ENCODE measurements around the gene KRTAP10-2. TPM values are rescaled to one million over a fixed set of nuclear protein-coding genes. Genes with fewer than 3 reads are reported as not detected.

The KRTAP10-2 gene
- total RNA-seq, 1 experiment from 2014 or later = not detected

GRCh38 chr21:44516342-44516741 is 35.0 kb downstream of the KRTAP10-2 start:
- no peak for DNase-seq (ENCODE audit: extremely low read depth, low read depth)

GRCh38 chr21:44515359-44516165 is 35.7 kb downstream of the KRTAP10-2 start:
- no peak for DNase-seq (ENCODE audit: extremely low read depth, low read depth)

DNA sequence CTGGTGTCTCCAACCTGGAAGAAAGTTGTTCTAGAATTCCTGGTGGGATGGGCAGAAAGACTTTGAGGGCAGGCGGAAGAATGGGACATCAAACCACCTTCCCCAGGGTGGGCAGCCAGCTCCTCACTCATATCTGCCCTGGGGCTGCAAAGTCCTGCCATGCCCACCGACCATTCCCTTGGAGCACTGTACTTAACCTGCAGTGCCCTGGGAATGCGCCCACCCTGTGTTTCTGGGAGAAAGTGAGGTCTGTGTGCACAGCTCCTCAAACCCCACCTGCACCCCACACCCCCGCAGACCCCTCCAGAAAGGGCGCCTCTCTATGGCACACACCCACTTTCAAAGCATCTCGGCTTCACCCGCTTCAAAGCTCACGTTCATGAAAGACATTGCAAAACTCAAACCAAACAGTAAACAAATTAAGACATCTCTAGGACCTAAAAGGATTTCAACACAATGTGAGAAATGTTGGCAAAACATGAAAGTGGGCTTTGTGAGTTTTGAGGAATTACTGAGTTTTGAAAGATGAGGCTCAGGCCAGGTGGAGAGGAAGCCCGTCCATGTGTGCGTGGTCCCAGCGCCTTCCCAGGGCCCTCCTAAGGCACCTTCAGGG is 36.5 kb downstream of the KRTAP10-2 start:
- DNase-seq (ENCODE audit: extremely low read depth, low read depth) = no peak

DNA sequence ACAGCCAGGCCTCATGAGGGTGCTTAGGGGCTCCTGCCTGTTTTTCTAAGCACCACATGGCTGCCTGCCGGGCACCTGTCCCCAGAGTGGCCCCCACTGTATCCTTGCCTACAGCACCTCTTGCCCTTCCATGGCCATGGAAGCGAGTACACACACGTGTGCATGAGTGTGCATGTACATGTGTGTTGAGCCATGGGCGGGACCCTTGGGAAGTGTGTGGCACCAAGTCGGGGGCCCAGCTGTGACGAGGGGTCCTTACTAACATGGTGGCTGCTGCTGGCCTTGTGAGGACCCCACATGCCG is 37.1 kb downstream of the KRTAP10-2 start:
- DNase-seq (ENCODE audit: extremely low read depth, low read depth) = no peak

- no peak for DNase-seq (ENCODE audit: extremely low read depth, low read depth)
Observed at GRCh38 chr21:44513389-44514217, 37.7 kb downstream of the KRTAP10-2 start.

DNA sequence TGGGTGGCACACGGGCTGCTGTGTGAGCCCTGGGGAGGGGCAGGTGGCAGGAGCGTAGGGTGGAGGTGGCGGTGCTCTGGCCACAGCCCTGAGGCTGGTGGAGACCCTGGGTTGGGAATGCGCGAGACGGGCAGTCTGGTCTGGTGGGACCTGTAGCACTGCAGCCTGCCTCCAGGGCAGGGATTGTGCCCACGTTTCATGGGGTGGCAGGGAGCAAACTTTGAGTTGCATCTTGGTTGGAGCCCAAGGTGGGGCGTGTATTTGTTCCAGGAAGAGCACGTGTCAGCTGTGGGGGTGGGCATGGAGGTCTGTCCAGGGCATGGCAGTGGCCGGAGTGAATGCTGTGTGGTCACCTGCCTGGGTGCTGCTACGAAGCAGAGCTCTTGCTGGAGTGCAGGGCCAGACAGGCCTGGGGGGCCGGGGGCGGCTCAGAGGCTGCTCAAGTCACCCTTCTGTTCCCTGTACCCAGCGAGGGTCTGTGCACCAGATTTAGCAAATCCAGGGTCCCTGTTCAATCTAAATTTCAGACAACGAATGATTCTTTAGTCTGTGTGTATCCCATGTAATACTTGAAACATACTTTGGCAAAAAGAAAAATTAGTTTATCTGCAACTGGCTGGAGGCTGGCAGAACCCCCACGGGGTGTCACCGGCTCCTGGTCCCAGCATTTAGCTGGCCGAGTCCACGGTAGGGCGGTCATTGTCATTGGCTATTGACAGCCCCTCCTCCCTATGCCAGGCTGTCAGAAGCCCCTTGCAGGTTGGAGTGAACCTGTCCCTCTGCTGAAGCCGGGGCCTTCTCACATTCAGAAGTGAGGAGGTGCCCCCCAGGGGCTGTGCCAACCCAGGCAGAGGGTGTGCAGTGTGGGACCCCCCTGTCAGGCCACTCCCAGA is 38.6 kb downstream of the KRTAP10-2 start:
- no peak for DNase-seq (ENCODE audit: extremely low read depth, low read depth)

GRCh38 chr21:44511938-44512275 is 39.4 kb downstream of the KRTAP10-2 start:
- no peak for DNase-seq (ENCODE audit: extremely low read depth, low read depth)

DNA sequence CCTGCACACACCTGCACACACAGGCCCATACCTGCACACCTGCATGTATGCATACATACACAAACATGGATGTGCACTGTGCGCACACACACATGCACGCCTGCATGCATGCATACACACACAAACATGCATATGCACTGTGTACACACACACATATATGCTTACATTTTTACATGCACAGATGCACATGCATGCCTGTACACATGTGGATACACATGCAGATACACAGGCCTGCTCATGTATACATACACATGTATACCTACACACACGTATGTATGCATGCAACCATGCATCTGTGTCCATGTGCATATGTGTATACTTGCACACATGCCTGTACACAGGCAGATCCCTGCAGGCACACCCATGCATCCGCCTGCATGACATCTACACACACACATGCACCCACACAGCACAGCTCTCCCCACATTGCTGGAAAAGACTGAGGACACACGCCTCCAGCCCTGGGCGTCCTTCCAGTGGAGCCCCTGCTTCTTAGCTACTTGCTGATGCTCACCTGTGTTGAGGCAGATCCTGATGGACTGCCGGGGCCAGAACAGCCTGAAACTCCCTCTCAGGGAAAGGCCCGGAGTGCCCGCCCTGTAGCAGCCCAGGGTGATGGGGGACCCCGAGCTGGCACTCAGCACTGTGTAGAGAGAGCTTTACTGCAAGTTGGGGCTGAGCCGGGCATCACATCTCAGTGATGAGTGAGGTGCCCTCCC is 39.9 kb downstream of the KRTAP10-2 start:
- DNase-seq (ENCODE audit: extremely low read depth, low read depth) = no peak

DNA sequence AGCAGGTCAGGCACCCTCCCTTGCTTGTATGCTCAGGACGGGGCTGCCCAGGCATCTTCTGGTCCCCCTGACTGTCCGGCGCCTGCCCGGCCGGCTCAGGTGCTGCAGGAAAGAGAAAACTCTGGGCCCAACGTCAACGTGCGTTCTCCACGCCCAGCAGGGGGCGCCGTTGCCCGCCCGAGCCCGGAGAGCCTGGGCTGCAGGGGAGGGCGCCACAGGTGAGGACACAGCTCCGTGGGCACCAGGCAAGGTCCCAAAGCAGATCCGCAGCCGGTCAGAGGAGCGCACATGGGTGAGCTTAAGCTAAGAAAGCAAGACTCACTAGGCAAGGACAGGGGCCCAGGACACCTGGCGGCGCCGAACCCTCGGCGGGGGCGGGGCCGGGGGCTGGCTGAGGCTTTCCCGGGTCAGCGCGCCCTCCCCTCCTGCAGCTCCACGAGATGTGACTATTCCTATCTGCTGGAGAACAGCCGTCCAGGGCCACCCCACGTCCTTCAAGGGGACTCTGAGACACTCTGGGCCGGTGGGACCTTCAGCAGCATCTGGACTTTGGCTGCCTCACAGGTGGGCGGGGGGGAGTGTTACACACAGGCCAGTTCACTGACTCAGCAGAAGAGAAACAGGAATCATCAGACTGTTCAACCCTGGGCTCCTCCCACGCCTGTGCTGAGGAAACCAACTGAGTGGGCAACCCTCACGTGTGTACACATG is 40.6 kb downstream of the KRTAP10-2 start:
- peak; percentile 13 for DNase-seq (ENCODE audit: extremely low read depth, low read depth)

DNA sequence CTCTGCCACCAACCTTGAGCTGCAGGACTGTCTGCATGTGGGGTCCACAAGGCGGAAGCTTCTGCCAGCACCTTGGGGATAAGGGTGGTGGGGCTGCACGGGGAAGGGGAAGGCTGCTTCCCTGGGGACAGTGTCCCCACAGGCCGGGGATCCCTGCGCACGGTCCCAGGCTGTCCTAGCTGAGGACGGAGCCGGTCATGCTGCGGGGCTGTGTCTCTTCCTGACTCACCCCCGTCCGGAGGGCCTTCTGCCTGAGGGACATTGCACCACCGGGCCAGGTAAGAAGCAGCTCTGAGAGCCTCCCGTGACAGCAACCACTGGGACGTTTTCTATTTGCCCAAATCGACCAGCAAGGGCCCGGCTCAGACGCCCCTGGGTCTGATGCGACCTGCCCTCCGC is 41.2 kb downstream of the KRTAP10-2 start:
- no peak for DNase-seq (ENCODE audit: extremely low read depth, low read depth)

DNA sequence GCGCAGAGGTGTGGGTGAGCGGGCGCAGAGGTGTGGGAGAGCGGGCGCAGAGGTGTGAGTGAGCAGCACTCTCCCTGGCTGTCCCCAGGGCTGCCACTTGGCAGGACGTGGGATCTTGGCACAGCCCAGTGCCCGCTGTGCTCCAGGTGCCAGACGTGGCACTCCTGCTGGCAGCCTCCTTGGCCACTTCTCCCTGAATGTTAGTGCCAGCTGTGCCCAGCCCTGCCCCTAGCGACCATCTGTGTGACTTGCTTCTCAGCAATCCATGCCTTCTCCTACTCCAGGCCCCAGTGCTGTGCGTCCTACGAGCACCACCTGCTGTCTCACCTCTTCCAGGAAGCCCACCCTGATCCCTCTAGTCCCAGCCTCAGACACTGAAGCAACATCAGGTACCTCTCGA is 41.8 kb downstream of the KRTAP10-2 start:
- DNase-seq (ENCODE audit: extremely low read depth, low read depth) = peak; percentile 56

DNA sequence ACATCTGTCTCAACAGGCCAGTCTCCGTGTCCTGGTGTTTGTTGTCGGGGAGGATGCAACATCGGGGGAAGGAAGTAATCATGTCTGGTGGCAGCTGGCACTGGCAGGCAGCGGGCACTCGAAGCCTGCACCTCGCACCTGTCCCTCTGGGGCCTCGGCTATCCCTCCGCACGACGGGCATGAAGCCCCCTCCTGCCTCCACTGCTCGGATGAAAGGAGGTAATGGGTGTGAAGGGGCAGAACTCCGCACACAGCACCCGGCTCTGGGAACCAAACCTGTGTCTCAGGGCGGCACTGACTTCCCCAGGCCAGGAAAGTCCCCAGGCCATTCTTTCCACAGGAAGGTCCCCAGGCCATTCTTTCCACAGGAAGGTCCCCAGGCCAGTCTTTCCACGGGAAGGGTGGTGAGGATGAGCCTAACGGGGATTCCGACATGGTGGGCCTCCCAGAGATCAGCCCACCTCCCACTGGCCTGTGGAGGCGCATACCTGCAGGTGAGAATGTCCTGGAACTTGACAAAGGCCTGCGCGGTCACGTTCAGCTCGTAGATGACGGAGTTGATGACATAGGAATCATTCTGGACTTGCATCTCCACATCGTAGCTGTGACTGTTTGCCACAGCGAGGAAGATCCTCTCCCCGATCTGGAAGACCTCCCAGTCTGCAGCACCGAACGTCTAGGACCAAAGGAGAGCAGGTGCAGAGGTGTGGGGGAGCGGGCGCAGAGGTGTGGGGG is 42.4 kb downstream of the KRTAP10-2 start:
- DNase-seq (ENCODE audit: extremely low read depth, low read depth) = no peak

DNA sequence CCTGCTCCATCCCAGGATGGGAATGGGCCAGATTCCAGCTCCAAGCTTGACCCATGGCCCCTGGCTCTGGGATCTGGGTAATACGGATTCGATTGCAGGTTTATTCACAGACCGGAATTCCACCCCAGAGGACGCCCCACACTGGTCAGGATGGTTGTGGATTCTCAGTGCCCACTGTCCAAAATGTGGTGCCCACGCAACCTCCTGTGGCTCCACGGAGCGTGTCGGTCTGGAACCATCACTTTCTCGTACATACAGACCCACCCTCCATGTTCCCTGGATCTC is 42.9 kb downstream of the KRTAP10-2 start:
- DNase-seq (ENCODE audit: extremely low read depth, low read depth) = no peak

DNA sequence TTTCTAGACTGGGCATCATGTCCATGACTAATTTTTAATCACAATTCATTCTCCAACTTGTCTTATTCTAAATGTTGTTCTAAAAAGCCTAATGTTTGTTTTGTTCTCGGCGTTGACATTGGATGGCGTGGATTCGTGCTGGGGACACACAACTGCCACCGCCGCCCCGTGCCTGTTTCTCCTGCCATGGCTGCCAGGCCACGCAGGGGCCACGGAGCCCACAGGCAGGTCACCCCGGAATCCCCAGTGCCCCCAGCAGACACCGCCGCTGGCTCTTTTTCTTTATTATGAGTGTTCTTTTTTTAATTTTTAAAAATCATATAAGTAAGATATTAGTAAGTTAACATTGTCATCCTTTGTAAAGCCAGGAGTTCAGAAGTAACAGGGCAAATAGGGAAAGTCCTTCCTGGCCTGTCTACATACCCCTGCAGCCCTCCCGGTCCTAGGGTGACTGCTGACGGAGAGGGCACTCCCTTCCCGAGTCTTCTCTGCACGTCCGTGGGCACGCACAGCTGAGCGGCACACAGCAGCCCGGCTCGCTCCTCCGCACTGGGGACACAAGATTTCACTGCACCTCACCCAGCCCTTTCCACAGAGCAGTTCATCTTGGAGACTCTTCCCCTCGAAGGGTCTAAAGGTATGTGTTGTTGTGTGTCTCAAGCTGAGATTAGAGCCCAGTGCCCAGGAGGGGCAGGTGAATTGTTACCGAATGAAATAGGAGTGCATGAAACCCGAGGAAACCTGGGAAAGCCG is 43.5 kb downstream of the KRTAP10-2 start:
- no peak for DNase-seq (ENCODE audit: extremely low read depth, low read depth)

DNA sequence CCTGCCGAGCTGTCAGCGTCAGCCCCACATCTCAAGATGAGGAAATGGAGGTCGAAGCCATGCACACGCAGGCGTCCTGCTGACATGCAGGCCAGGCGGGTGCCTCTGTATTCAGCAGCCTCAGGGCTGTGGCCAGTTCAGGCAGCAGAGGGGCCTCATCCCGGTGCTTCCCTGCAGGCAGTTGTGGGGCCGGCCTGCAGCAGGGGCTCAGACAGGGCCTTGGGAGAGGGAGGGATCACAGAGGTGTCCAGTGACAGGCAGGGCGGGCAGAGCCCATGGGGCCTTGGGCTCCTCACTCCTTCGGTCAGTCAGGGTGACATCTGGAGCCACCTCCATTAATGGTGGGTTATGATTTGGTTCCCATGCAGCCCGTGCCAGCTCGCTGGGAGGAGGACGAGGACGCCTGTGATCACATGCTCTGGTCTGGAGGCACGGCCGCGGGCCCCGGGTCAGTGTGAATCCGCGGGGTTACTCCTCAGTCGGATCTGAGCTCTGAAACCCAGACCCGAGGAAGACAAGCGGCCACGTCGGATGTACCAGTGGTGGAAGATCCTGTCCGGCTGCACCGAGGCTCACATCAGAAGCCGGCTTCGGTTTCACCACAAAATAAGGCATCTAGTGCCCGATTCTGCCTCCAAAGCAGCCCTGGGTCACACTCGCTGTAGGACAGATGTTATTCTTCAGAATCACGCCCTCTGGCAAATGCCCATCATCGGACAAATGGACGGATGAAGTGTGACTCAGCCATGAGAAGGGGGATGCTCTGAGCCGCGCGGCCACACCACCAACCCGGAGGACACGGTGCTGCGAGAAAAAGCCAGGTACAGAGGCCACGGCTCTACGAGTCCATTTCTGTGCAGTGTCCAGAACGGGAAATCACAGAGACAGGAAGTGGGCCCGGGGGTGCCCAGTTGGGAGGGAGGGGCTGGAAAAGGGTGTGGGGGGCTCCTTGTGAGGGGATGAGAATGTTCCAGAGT is 44.7 kb downstream of the KRTAP10-2 start:
- no peak for DNase-seq (ENCODE audit: extremely low read depth, low read depth)

GRCh38 chr21:44505673-44506278 is 45.5 kb downstream of the KRTAP10-2 start:
- DNase-seq (ENCODE audit: extremely low read depth, low read depth) = no peak
